IMR-90 (cell line): Measurements from ENCODE around the gene ATXN1. TPM values are rescaled to one million over a fixed set of nuclear protein-coding genes. Genes with fewer than 3 reads are reported as not detected.

Experiments used
- ATAC-seq: fragments of 200-7000 bp; cut with Tn5 transposase; 2 replicates; pipeline ENCODE4 v1.9.1; 2020; ENCODE audit warnings: low read depth, mild to moderate bottlenecking, moderate library complexity
- BruUV-seq: library from RNA; stranded (reverse); fragments of 400-500 nt; replicated peaks from 2 replicates; lab custom pipeline; 2021; lab: Mats Ljungman, UMichigan
- CTCF ChIA-PET: fragments of 300-600 bp; formaldehyde crosslinking; extraction: SDS; loops from one replicate; lab custom pipeline; 2021; ENCODE audit warnings: antibody characterized with exemption; lab: Yijun Ruan, JAX
- POLR2A ChIA-PET: fragments of 300-600 bp; sonication (Branson Sonifier 250); formaldehyde crosslinking; loops from one replicate; lab custom pipeline; 2022; ENCODE audit warnings: antibody characterized with exemption; ENCODE audit not compliant: unreplicated experiment; lab: Charles Lee
- DNase-seq: peaks from one replicate; pipeline ENCODE4 v3.0.0; 2013
- H2AFZ ChIP-seq: replicated peaks from 2 replicates; pipeline ENCODE3; 2013; ENCODE audit warnings: low read length, mild to moderate bottlenecking; ENCODE audit not compliant: poor library complexity
- H2AK5ac ChIP-seq: 2 replicates; pipeline ENCODE4 v1.6.1; 2013; ENCODE audit warnings: low read depth, low read length, inconsistent platforms
- H2AK9ac ChIP-seq: replicated peaks from 2 replicates; pipeline ENCODE3; 2013; ENCODE audit warnings: mild to moderate bottlenecking, low read depth, low read length, moderate library complexity; ENCODE audit not compliant: poor library complexity
- H2BK120ac ChIP-seq: 2 replicates; pipeline ENCODE4 v1.6.1; 2013; ENCODE audit warnings: low read depth, low read length, inconsistent platforms
- H2BK15ac ChIP-seq: 3 replicates; pipeline ENCODE4 v1.6.1; 2013; ENCODE audit warnings: low read depth, low read length, inconsistent platforms
- H2BK20ac ChIP-seq: 2 replicates; pipeline ENCODE4 v1.6.1; 2013; ENCODE audit warnings: low read depth, mild to moderate bottlenecking, inconsistent platforms, low read length, moderate library complexity
- H2BK5ac ChIP-seq: 2 replicates; pipeline ENCODE4 v1.6.1; 2013; ENCODE audit warnings: mild to moderate bottlenecking, low read depth, low read length, inconsistent platforms; ENCODE audit not compliant: poor library complexity, severe bottlenecking
- H3K14ac ChIP-seq: replicated peaks from 2 replicates; pipeline ENCODE4 v1.6.1; 2013; ENCODE audit warnings: low read depth, low read length, inconsistent platforms
- H3K18ac ChIP-seq: 2 replicates; pipeline ENCODE4 v1.6.1; 2013; ENCODE audit warnings: low read depth, low read length, control low read depth
- H3K23ac ChIP-seq: 2 replicates; pipeline ENCODE4 v1.6.1; 2013; ENCODE audit warnings: low read depth, low read length, inconsistent platforms
- H3K27ac ChIP-seq: 2 replicates; pipeline ENCODE4 v1.5.1; 2013; ENCODE audit warnings: mild to moderate bottlenecking, control low read depth, low read length; ENCODE audit not compliant: insufficient read depth
- H3K27me3 ChIP-seq: 2 replicates; pipeline ENCODE4 v1.6.1; 2013; ENCODE audit warnings: low read length; ENCODE audit not compliant: control insufficient read depth, insufficient read depth
- H3K36me3 ChIP-seq: 2 replicates; pipeline ENCODE4 v1.6.1; 2013; ENCODE audit warnings: low read length, mixed read lengths; ENCODE audit not compliant: control insufficient read depth, insufficient read depth
- H3K4ac ChIP-seq: 2 replicates; pipeline ENCODE4 v1.6.1; 2013; ENCODE audit warnings: low read depth, low read length, inconsistent platforms
- H3K4me1 ChIP-seq: 2 replicates; pipeline ENCODE4 v1.6.1; 2013; ENCODE audit warnings: low read length, mixed read lengths; ENCODE audit not compliant: control insufficient read depth, insufficient read depth
- H3K4me2 ChIP-seq: 2 replicates; pipeline ENCODE4 v1.6.1; 2013; ENCODE audit warnings: low read depth, mild to moderate bottlenecking, control low read depth, low read length, moderate library complexity
- H3K4me3 ChIP-seq: 2 replicates; pipeline ENCODE4 v1.5.1; 2013; ENCODE audit warnings: low read depth, mild to moderate bottlenecking, control low read depth, low read length, moderate library complexity; ENCODE audit not compliant: insufficient read depth
- H3K56ac ChIP-seq: 2 replicates; pipeline ENCODE4 v1.6.1; 2013; ENCODE audit warnings: low read length, inconsistent platforms; ENCODE audit not compliant: insufficient read depth; ENCODE audit errors: extremely low read depth
- H3K79me1 ChIP-seq, 2 experiments: 2 replicates each; pipeline ENCODE4 v1.6.1; 2013; ENCODE audit warnings: low read length in 2 of 2, inconsistent platforms in 1 of 2, low read depth in 1 of 2
- H3K9ac ChIP-seq: 2 replicates; pipeline ENCODE4 v1.6.1; 2013; ENCODE audit warnings: low read depth, low read length, control low read depth
- H3K9me1 ChIP-seq: 2 replicates; pipeline ENCODE4 v1.6.1; 2013; ENCODE audit warnings: low read length, inconsistent platforms; ENCODE audit not compliant: insufficient read depth
- H3K9me3 ChIP-seq: 2 replicates; pipeline ENCODE4 v1.6.1; 2013; ENCODE audit warnings: low read length; ENCODE audit not compliant: control insufficient read depth, insufficient read depth
- H4K20me1 ChIP-seq: 2 replicates; pipeline ENCODE4 v1.6.1; 2013; ENCODE audit warnings: low read length, inconsistent platforms; ENCODE audit not compliant: insufficient read depth
- H4K5ac ChIP-seq: 2 replicates; pipeline ENCODE4 v1.6.1; 2013; ENCODE audit warnings: mild to moderate bottlenecking, low read depth, low read length, control low read depth
- H4K8ac ChIP-seq, 2 experiments: 2 replicates each; pipeline ENCODE4 v1.6.1; 2013; ENCODE audit warnings: low read depth in 2 of 2, low read length in 2 of 2, control low read depth in 1 of 2, inconsistent platforms in 1 of 2
- H4K91ac ChIP-seq: 2 replicates; pipeline ENCODE4 v1.6.1; 2013; ENCODE audit warnings: low read depth, low read length, inconsistent platforms; ENCODE audit not compliant: insufficient read depth
- BHLHE40 ChIP-seq: fragments of 150-350 bp; IDR thresholded peaks from 2 replicates; pipeline ENCODE4 v1.6.1; 2016; ENCODE audit warnings: mild to moderate bottlenecking, low read depth, low read length
- CEBPB ChIP-seq: IDR thresholded peaks from 2 replicates; pipeline ENCODE4 v1.6.1; 2012; ENCODE audit warnings: low read depth, low read length, improper control_type of control experiment
- CHD1 ChIP-seq: IDR thresholded peaks from 2 replicates; pipeline ENCODE4 v1.6.1; 2012; ENCODE audit warnings: low read depth, low read length, improper control_type of control experiment
- CTCF ChIP-seq: conservative IDR thresholded peaks from 2 replicates; pipeline ENCODE4 v1.5.1; 2012; ENCODE audit warnings: mild to moderate bottlenecking, low read depth, low read length, improper control_type of control experiment
- FOS ChIP-seq: fragments of 150-350 bp; IDR thresholded peaks from 2 replicates; pipeline ENCODE4 v1.6.1; 2016; ENCODE audit warnings: low read depth, low read length
- MXI1 ChIP-seq: IDR thresholded peaks from 2 replicates; pipeline ENCODE4 v1.6.1; 2012; ENCODE audit warnings: low read depth, mild to moderate bottlenecking, low read length, moderate library complexity, borderline replicate concordance
- RAD21 ChIP-seq: IDR thresholded peaks from 2 replicates; pipeline ENCODE4 v1.6.1; 2012; ENCODE audit warnings: low read length, improper control_type of control experiment
- RCOR1 ChIP-seq: IDR thresholded peaks from 2 replicates; pipeline ENCODE4 v1.6.1; 2012; ENCODE audit warnings: mild to moderate bottlenecking, low read length, improper control_type of control experiment; ENCODE audit not compliant: insufficient replicate concordance
- WGBS, 2 experiments: methylation state at CpG; one replicate each; pipeline versions ENCODE4 v1.1.5 to v1.1.7; 2013; ENCODE audit warnings: missing lambda C conversion rate in 2 of 2; ENCODE audit not compliant: insufficient read length in 1 of 2; ENCODE audit errors: extremely low coverage in 2 of 2; 5-methylcytosine and 5-hydroxymethylcytosine counted together
- dilution Hi-C: fragments of 300-500 bp; cut with HindIII; formaldehyde crosslinking; loops from one replicate; pipeline ENCODE4 v1.14.3; 2018; ENCODE audit warnings: low sequenced_read_pairs; ENCODE audit not compliant: unreplicated experiment
- in situ Hi-C: fragments of 300-500 bp; cut with MboI; formaldehyde crosslinking; loops from 3 replicates; pipeline ENCODE4 v1.14.3; 2019; ENCODE audit warnings: low sequenced_read_pairs, inconsistent platforms, mixed read lengths
- intact Hi-C: fragments of 100-400 bp; cut with micrococcal nuclease; formaldehyde crosslinking; loops from 2 replicates; pipeline ENCODE4 v1.10.0; 2022
- polyA plus RNA-seq, 3 experiments: library from polyadenylated mRNA; depleted of rRNA; stranded (reverse); fragments of >200 nt; gene quantifications; 2 replicates each; pipeline ENCODE4 v1.2.3, GENCODE V29; 2012; ENCODE audit warnings: low replicate concordance in 1 of 3
- total RNA-seq: library from RNA; depleted of rRNA; stranded (reverse); fragments of >200 nt; gene quantifications from 2 replicates; pipeline ENCODE4 v1.2.3, GENCODE V29; 2012
- TF ChIP-seq, protein P1 (sequence below): fragments of 150-350 bp; IDR thresholded peaks from 2 replicates; pipeline ENCODE4 v1.6.1; 2016; ENCODE audit warnings: low read depth, mild to moderate bottlenecking, low read length, moderate library complexity, borderline replicate concordance

The ATXN1 gene
- total and polyA plus RNA-seq, 2 of the 4 experiments (the other 2 are of a cell fraction): 7.3 to 11.1 TPM

DNA sequence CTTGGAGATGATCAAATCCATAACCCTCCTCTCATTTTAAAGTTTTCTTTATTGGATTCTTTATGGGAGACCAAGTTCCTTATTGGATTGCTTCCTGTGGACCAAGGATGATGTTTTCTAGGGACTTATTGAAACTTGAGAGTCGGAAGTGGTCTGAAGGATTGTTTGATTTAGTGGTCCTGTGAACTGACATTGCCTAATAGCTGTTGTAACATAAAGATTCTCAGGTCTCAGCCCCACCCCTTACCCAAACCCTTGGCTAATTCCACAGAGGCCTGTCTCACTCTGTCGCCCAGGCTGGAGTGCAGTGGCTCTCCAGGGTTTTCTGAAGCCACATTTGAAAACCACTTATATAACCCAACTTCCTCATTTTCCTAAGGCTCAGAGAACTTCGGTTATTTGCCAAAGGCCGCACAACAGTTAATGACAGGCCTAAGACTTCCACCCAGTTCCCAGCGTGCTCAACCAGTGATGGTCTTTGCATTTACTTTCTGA lies 77.0 kb downstream of the ATXN1 start:
- peaks cover 10 to 49% of the 10 kb centered on the region in 2 experiments for H3K79me1 ChIP-seq
- no peak overlapping the region for H4K91ac ChIP-seq
- no peaks in the 10 kb centered on the region for H3K9me3 ChIP-seq
- BruUV-seq: no TSS peak
- no peaks in the 10 kb centered on the region for H3K36me3 ChIP-seq
- no peak overlapping the region for H2BK120ac ChIP-seq
- DNase-seq (no peak), ATAC-seq (no peak)
- in situ Hi-C loops (no loop called here), dilution Hi-C loops (no loop called here), intact Hi-C loops (no loop called here)
- H3K56ac ChIP-seq: no peak overlapping the region
- no peaks in the 10 kb centered on the region for H3K27me3 ChIP-seq
- no peak overlapping the region for H3K4me3 ChIP-seq
- H3K4ac ChIP-seq: no peak overlapping the region
- no peak overlapping the region for H2BK5ac ChIP-seq
- H3K14ac ChIP-seq: 0 out of 2 replicates have a peak overlapping the region, but pooled peaks have one; percentile 4
- TF ChIP-seq CEBPB (no peak), FOS (no peak), BHLHE40 (no peak), MXI1 (no peak), CHD1 (no peak), RAD21 (no peak), CTCF (no peak), RCOR1 (no peak)
- TF ChIP-seq, protein P1, sequence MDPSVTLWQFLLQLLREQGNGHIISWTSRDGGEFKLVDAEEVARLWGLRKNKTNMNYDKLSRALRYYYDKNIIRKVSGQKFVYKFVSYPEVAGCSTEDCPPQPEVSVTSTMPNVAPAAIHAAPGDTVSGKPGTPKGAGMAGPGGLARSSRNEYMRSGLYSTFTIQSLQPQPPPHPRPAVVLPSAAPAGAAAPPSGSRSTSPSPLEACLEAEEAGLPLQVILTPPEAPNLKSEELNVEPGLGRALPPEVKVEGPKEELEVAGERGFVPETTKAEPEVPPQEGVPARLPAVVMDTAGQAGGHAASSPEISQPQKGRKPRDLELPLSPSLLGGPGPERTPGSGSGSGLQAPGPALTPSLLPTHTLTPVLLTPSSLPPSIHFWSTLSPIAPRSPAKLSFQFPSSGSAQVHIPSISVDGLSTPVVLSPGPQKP: no peak
- H2AFZ ChIP-seq: no peak overlapping the region
- no peak overlapping the region for H3K27ac ChIP-seq
- H4K8ac ChIP-seq: no peak overlapping the region
- H3K23ac ChIP-seq: no peak overlapping the region
- H3K4me1 ChIP-seq: peaks cover 23% of the 10 kb centered on the region
- CTCF ChIA-PET: no interaction called here
- peaks cover 20% of the 10 kb centered on the region; the same call in 1 of the 2 replicates for H4K20me1 ChIP-seq
- peak overlapping the region; percentile 23; the same call in 1 of the 2 replicates for H2AK5ac ChIP-seq
- no peak overlapping the region for H4K5ac ChIP-seq
- H3K9me1 ChIP-seq: peaks cover 10% of the 10 kb centered on the region
- H2BK15ac ChIP-seq: no peak overlapping the region
- H3K9ac ChIP-seq: no peak overlapping the region
- H2AK9ac ChIP-seq: no peak overlapping the region
- no peak overlapping the region for H2BK20ac ChIP-seq
- WGBS, 2 experiments: 85% methylated on average over 3 of the region's 5 CpGs; no CpG with 5 or more reads in 1 of the 2 experiments
- no peak overlapping the region for H3K18ac ChIP-seq
- H3K4me2 ChIP-seq: no peak overlapping the region
- POLR2A ChIA-PET: no interaction called here
